ENCODE data around the gene PTPRE.

Gene PTPRE

DNA sequence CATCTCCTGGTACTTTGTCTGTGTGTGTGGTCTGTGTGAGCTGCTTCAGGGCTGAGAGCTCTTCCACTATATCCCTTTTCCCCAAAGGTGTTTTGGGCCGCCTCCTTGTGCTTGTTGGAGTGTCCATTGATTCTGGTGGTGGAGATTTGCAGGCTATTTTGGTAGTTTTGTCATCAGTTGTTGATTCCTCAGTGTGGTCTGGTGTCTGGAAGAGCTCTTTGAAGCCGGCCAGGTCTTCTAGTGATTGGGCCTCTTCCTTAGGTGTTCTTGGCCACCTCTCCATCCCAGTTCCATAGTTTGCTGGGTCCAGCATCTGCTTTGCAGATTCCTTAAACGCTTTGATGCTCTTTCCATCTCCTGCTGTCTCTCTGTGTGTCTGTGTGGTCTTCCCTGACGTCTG, 198.5 kb downstream of the PTPRE start:
- no peak for DNase-seq

DNA sequence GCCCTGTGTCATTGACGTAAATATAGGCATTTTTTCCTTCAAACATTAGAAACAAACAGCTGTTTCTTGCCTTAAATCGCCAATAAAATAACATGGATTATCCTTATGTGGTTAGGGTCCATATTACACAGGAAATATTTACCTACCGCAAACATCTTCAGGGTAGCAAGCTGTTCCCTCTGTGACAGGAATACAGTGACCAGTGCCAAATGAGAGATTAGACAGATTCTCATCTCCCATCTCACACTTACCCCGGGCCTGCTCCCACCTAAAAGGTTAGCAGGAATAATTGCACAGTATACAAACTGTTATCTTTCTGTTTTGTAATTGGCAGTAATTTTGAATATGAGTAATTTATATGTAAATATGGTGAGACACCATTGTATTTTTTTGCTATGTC, 202.8 kb downstream of the PTPRE start:
- no peak for DNase-seq

DNA sequence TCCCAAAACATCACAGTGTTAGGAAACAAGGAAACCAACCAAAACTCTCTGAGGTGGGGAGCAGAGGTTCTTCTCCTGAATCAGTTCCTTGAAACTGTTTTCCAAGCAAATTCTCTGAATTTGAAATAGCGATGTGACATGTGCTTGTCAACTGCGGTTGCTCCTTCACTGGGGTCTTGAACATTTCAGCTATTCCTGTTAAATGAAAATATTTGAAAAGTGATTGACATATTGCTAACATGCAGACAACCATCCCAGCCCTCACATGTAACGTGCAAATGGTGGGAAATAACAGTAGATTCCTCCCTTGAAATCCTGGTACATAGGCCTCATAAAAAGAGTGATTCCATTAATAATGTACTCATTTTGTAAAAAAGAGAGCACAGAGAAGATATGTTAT, 203.4 kb downstream of the PTPRE start:
- no peak for DNase-seq

DNA sequence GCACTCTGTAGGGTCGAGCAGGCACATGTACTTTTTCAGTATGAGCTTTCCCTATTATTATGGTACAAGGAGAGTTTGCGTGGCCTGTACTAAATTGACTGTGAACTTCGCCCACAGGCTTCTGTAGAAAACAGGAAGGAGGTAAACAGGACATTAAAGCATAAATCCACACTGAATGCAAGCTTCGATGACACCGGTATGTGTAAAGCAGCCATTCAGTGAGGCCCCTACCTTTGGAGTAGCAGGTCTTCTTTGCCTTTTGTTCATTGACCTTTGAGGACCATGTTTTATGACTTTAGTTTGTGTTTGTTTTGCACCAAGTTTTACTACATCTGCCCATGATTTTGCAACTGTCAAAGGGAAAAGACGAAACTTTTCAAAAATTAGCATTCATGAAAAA, 204.8 kb downstream of the PTPRE start:
- DNase-seq: no peak

DNA sequence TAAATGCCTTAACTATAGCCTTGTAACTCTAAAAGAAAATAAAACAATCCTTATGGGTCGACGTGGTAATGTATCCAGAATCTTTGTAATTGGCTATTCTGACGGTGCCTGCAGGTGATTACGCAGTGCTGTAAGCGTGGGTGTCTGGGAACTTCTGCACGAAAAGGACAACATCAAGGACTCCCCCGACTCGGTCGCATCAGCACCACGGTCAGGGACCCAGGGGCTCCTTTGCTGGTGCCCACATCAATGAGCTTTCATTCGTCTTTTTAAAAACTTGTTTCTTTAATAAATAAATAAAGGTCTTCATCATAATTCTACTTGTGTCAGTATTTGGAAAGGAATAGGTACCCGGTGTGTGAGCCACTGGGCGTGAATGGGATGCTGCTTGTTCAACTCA, 206.1 kb downstream of the PTPRE start:
- DNase-seq: no peak

DNA sequence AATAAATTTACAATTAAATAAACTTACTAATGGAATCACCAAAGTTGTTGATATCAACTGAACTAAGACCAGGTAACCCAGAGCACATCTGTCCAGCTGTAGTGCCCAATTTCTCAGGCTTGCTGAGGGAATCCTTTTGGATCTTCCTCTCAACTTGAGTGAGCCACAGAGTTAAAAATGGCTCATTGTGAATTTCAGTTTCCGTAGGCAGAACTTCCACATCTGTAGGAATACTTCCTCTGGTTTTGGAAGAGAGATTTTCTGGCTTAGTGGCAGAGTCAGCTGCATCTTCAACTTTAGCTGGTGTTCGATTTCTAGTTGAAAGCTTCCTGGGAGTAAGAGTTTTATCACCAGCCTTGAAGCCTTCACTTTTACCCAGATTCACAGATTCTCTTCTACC, 208.0 kb downstream of the PTPRE start:
- no peak for DNase-seq

DNA sequence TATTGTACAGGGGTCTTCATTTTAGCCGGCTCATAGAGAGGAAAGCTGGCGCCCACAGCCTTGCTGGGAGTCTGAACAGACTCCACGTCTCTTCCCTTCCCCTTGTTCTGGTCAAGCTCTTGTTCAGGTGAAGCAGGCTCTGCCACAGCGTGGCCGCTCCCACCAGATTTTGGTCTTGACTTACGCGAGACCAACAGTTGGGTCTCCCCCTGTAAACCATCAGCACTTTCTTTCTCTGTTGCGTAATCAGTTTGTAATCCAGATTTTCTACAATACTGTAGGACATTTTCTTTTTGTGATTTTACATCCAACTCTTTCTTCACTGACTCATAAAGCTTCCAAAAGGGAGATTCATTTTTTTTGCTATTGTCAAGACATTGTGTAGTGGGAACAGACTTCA, 208.5 kb downstream of the PTPRE start:
- no peak for DNase-seq

DNA sequence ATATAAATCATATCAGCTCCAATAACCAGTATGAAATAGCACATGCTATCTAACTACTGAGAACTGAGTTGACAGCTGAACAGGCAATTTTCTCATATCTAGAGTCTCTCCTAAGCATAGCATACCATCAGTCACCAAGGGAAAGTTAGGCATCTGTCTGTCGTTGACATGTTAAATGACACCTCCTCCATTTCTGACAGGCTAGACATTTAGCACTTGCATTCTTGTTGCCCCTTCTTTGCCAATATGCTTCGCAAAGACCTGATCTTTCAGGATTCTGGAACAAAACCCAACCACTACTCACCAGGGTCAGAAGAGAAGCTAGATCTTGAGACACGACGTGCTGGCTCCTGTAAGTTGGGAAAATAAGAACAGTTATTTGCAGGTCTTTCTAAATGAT, 209.3 kb downstream of the PTPRE start:
- no peak for DNase-seq

DNA sequence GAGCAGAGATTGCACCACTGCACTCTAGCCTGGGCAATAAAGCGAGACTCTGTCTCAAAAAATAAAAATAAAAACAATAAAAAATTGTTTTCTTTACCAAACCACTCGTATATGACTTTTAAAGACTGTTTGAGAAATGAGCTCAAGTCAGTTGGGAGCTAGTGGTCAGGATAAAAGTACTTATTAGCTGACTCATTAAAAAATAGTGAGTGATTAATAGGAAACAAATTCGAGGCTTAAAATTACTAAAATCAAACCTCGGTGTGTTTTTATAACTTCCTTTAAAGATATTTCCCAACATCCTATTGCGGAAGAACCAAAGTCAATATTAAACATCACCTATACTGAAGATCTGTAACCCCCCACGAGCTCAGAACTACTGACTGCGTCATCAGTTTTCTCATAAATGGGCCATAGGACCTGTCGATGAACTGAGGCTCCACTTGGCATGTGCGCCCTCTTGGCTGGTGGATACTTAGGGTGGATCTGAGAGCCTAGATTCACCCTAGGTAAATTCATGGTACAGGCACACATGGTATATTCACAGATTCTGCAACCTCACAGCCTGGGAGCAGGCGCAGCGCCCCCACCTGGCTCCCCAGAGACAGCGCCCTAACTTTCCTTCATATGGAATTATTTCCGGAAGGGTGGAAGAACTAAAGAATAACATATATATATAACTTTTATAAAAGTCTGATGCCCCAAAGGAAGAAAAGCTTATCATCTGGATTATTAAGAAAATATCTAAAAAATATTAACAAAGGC, 210.1 kb downstream of the PTPRE start:
- DNase-seq: no peak

DNA sequence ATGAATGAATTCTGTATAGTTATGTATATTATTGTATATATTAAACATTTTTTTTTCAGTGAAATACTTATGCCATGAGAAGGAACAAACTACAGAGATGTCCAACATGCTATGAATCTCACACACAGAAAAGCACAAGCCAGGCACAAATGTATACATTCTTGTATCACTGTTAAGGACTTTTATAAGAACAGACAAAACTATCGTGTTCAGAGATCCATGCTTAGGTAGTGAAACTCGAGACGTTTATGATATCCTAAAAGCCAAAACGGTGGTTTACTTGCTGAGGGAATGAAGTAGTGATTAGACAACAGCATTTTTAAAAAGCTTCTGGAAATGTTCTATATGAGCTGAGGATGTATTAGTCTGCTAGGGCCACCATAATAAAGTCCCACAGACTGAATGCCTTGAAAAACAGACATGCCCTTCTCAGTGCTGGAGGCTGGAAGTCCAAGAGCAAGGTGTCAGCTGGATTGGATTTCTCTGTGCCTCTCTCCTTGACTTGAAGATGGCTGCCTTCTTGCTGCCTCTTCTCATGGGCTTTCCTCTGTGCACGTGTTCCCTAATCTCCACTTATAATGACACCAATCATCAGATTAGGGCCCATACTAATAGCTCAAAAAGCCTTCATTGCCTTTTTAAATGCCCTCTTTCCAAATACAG, 215.0 kb downstream of the PTPRE start:
- DNase-seq: no peak

DNA sequence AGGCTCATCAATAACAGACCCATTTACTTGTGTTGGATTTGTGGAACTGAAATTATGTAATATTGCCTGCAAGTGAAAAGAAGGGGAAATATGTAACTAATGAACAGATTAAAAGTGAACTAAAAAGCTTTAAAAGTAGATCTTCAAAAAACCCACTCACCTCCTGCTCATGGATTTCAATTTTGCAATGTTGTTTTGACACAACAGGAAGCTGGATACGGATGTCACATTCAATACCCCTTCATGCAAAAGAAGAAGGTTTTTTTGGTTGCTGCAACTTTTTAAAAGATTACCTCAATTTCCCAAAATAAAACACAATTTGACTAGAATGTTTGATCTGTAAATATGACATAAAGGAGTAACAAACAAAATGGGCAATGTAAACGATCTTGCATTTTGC, 216.0 kb downstream of the PTPRE start:
- DNase-seq: no peak

DNA sequence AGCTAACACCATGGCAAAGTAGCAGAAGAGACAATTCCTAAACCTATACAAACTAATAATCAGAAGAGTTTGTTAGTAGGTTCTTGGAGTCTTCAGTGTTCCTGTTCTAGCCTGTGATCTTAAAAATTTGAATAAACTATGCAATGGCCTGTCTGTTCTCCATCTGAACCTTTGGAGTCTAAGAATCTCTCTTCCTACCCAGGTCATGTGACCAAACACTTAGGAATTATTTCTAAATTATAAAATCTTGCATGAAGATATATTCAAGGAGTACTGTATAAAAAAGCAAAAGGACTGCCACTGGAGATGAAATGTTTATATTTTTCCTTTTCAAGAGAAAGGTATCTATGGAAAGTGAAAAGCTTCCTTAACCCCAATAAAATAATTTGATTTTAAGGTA, 216.9 kb downstream of the PTPRE start:
- no peak for DNase-seq

DNA sequence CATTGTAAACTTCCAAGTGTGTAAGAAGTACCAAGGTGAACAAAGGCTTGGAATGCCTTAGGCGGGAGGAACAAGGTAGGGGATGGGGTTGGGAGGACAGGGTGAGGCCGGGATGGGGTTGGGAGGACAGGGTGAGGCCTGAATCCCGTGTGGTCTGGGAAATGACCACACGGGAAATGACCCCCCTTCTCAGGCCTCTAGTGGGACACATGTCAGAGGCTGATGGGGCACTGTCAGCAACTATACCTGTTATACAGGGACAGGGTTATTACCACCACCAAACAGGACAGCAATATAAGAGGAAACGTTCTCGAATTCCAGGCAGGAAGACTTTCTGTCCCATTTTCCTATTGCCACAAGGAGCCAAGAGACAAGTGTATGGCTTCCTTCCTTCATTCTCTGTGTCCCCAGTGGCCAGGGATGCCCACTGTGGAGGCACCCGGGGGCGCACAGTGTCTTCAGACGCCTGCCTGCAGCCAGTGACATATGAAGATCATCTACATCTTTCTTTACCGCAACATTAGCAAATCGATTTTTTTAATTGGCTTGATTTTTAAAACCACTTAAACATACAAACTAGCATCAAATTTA, 218.0 kb downstream of the PTPRE start:
- DNase-seq: no peak

DNA sequence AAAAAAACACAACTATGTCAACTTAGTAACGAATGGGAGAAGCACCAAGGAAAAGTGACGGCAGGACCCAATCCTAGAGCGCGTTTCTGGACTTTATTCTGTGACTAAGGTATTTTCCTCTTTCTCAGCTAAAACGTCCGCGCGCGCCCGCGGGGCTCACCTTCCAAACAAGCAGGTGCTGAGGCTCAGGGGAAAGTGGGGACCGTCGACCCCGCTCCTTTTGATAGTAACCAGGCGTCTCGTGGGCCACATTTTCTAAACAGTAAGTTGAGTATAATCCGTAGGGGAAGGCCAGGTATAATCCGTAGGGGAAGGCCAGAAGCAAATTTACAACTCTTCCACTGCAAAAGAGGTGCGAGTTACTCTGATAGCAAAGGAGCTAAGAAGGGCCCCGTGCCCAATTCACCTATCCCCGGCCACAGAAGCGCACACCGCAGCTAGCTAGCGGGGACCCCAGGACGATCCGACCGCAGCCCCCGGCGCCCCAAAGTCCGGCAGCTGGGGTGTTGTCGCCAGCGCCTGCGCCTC, 218.6 kb downstream of the PTPRE start:
- no peak for DNase-seq

DNA sequence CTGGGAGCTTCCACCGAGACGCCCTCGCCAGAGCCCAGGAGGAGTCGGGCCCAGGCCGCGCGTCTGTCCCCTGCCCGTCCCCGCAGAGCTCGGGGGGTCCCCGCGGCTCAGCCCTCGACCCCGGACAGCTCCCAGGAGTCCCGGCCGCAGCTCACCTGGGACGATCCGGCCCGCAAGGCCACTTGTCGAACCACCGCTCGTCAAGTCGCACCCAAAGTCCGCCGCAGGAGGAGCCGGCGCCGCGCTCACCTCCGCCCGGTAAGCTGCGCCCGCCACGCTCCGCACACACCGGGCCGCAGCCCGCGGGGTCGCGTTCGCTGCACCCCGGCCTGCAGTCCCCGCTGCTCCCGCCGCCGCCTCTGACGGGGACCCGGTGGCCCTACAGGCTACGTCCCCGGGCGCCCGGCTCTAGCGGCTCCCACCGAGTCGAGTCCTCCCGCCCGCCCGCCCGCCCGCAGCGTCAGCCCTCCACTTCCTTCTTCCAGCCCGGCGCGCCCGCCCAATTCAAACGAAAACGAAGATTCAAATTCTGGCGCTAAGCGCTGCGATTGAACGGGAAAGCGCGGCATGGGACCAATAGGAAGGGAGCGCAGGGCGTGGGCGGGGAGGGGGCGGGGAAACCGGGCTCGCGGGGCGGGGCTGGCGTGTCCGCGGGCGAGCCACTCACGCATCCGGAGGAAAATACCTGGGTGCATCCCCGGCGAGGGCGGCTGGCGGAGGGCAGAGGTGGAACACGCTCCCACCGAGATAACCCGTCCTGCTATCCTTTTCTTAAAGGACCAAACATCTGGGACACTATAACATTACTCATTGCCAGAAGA, 219.3 kb downstream of the PTPRE start, which contains the start of gene MKI67:
Gene MKI67, minus strand, starts transcription at position 480 of the 821 bp plus-strand sequence. CDS start 756 bp downstream, outside the sequence.
- DNase-seq: peak; percentile 75

DNA sequence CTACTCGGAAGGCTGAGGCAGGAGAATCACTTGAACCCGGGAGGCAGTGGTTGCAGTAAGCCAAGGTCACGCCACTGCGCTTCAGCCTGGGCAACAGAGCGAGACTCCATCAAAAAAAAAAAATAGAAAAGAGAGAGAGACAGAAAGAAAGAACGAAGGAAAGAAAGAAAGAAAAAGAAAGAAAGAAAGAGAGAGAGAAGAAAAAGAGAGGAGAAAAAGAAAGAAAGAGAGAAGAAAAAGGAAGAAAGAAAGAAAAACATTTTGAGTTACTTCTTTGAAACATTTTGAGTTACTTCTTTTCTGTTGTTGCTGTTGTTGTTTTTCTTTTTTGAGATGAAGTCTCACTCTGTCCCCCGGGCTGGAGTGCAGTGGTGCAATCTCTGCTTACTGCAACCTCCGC, 221.7 kb downstream of the PTPRE start:
- no peak for DNase-seq

DNA sequence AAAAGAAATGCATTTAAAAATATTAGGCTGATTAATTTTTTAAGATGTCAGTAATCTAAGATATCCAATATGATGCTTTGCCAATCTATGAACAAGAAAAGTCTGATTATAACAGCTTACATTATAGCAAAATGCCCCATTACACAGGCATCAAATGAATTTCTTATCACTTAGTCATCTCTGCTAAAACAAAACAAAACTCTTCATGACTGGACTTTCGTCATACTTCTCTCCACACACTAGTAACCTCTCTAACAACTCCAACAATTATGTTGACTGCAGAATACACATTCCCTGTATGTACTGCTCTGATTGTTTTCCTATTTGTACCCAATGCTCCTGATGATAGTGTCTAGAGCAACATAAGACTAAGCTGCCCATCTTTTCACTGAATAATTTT, 223.1 kb downstream of the PTPRE start:
- no peak for DNase-seq

Measured in NCI-H1105 (cell line).